Left lung (tissue), 10 donors: Measurements from ENCODE around the gene SDK1. TPM values are rescaled to one million over a fixed set of nuclear protein-coding genes. Genes with fewer than 3 reads are reported as not detected.

ENCODE experiments used
- ATAC-seq: fragments of 200-7000 bp; cut with Tn5 transposase; one replicate; pipeline ENCODE4 v1.9.1; 2020; ENCODE audit warnings: moderate library complexity
- DNase-seq, 4 donors: peaks; one replicate each; pipeline ENCODE4 v3.0.0-alpha.2; 2013 to 2020
- H3K27ac ChIP-seq, 2 donors: fragments of 200-600 bp; sonication (generic) in 1 of 2; one replicate each; pipeline versions ENCODE4 v1.5.0 to v1.8.0; 2020 to 2021
- H3K27me3 ChIP-seq, 2 donors: fragments of 200-600 bp; sonication (generic) in 1 of 2; one replicate each; pipeline versions ENCODE4 v1.5.0 to v1.8.0; 2020 to 2021
- H3K36me3 ChIP-seq, 2 donors: fragments of 200-600 bp; sonication (generic) in 1 of 2; one replicate each; pipeline versions ENCODE4 v1.5.0 to v1.8.0; 2020 to 2021
- H3K4me1 ChIP-seq, 2 donors: fragments of 200-600 bp; one replicate each; pipeline ENCODE4 v1.8.0; 2021
- H3K4me3 ChIP-seq, 2 donors: fragments of 200-600 bp; sonication (generic) in 1 of 2; one replicate each; pipeline versions ENCODE4 v1.5.0 to v1.8.0; 2020 to 2021; ENCODE audit warnings: mild to moderate bottlenecking in 1 of 2
- H3K9me3 ChIP-seq, 2 donors: fragments of 200-600 bp; sonication (generic) in 1 of 2; one replicate each; pipeline versions ENCODE4 v1.5.0 to v1.8.0; 2020 to 2021
- intact Hi-C, 2 donors: fragments of 100-400 bp; cut with DNase I; formaldehyde crosslinking; loops; one replicate each; pipeline versions ENCODE4 v1.11.2 to v1.14.2; 2022
- polyA plus RNA-seq, 6 donors: library from polyadenylated mRNA; unstranded; fragments of 120-200 nt; gene quantifications; one replicate each; pipeline ENCODE4 v1.2.1, GENCODE V29; 2013; ENCODE audit not compliant: insufficient read length in 6 of 6
- total RNA-seq, 2 donors: library from RNA; stranded (reverse); fragmentation: NEBNext Ultra II Directional; extraction: Animal tissue kit (Norgen Biotek cat#: 25700); gene quantifications; one replicate each; pipeline ENCODE4 v1.2.1, GENCODE V29; 2021
- TF ChIP-seq, protein P1 (sequence below), 2 donors: fragments of 200-600 bp; sonication (generic) in 1 of 2; IDR thresholded peaks; one replicate each; pipeline versions ENCODE4 v1.5.0 to v1.8.0; 2021; ENCODE audit warnings: antibody characterized with exemption in 2 of 2
- donor health status: DM: no; HTN: yes; CAD: no.
- donor health status: DM: no; HTN: no; CAD: no.

Gene SDK1
- total and polyA plus RNA-seq, 8 donors: 5.5 to 17.6 (median 13.0) TPM

DNA sequence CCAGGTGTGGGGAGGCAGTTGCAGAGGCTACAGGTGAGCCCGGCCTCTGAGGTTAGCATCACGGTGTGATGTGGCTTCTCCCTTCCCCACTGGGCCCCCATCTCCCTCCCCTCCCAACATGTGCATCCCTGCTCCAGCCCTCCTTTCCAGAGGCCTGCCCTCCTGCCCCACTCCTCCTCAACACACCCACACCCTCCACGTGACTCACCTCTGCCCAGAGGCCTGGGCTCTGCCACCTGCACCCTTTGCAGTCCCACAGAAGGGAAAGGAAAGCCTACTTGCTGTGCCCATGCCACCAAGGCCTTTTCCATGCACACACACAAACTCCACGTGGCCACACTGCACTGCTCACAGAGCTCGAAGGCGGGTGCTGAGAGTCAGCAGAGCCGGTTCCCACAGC, 880.4 kb downstream of the SDK1 start:
- DNase-seq: peak in 1 of 4 donors; percentile 34
- no peaks in the 10 kb centered on the region for H3K4me1 ChIP-seq

DNA sequence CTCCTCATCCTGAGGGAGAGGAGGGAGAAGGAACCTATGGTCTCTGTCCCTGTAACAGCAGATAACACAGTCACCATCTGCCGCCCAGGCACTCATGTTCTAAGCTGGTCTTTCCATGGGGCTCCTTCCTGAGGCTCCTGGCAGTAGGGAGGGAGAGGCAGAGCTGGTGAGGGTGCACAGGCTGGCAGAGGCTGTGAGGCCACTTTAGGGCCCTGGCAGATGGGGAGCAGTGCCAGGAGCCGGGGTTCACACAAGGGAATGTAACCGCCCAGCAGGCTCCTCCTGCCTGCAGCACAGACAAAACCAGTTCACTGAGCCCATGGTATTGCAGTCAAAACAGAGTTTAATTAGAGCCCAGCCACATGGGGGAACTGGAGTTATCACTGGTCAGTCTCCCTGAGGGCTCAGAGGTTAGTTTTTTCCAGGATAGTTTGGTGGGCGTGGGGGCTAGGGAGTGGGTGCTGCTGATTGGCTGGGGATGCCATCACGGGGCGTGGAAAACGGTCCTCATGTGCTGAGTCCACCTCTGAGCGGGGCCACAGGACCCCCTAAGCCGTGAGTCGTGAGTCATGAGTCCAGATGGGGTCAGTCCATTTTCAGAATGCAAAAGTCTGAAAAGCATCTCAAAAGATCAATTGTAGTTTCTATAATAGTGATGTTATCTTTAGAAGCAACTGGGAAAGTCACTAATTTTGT, 881.7 kb downstream of the SDK1 start:
- intact Hi-C loops: no loop called here
- H3K27me3 ChIP-seq: no peaks in the 10 kb centered on the region
- no peak overlapping the region for H3K4me3 ChIP-seq
- peaks cover 0 to 7% of the 10 kb centered on the region in 2 donors for H3K9me3 ChIP-seq
- no peak overlapping the region for H3K27ac ChIP-seq
- no peak for ATAC-seq
- peak in 1 of 4 donors; percentile 39 for DNase-seq
- H3K4me1 ChIP-seq: no peaks in the 10 kb centered on the region
- no peaks in the 10 kb centered on the region for H3K36me3 ChIP-seq
- TF ChIP-seq, protein P1, sequence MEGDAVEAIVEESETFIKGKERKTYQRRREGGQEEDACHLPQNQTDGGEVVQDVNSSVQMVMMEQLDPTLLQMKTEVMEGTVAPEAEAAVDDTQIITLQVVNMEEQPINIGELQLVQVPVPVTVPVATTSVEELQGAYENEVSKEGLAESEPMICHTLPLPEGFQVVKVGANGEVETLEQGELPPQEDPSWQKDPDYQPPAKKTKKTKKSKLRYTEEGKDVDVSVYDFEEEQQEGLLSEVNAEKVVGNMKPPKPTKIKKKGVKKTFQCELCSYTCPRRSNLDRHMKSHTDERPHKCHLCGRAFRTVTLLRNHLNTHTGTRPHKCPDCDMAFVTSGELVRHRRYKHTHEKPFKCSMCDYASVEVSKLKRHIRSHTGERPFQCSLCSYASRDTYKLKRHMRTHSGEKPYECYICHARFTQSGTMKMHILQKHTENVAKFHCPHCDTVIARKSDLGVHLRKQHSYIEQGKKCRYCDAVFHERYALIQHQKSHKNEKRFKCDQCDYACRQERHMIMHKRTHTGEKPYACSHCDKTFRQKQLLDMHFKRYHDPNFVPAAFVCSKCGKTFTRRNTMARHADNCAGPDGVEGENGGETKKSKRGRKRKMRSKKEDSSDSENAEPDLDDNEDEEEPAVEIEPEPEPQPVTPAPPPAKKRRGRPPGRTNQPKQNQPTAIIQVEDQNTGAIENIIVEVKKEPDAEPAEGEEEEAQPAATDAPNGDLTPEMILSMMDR (IDR thresholded peaks at IDR 0.05): no peak

More for the DNA sequence above, 880.4 kb downstream of the SDK1 start:
- intact Hi-C loops: no loop called here
- Histone ChIP-seq H3K4me3 (no peak overlapping the region), H3K27me3 (no peaks in the 10 kb centered on the region), H3K36me3 (no peaks in the 10 kb centered on the region), H3K27ac (no peak overlapping the region), H3K9me3 (peaks cover 0 to 7% of the 10 kb centered on the region in 2 donors)
- ATAC-seq: no peak
- TF ChIP-seq, protein P1 (IDR thresholded peaks at IDR 0.05): no peak

DNA sequence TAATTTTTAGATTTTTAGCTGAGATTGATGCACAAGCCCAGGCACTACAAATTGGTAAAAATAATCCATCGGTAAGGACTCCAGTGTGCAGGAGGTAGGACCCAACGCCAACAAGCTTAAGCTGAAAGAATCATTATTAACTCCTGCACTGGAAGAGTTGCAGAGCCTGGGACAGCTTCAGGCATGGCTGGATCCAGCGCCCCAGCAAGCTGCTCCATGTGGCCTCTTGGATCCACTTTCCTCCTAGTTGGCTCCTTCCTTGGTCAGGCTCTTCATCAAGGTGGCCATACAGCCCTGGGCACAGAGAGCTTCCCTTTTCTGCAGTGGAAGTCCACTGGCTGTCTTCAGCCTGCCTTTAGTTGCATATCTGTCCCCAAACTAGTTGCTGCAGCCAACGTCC, 883.6 kb downstream of the SDK1 start:
- H3K9me3 ChIP-seq: peaks cover 0 to 7% of the 10 kb centered on the region in 2 donors
- TF ChIP-seq, protein P1 (IDR thresholded peaks at IDR 0.05): no peak
- H3K4me1 ChIP-seq: no peaks in the 10 kb centered on the region
- ATAC-seq (no peak), DNase-seq (no peak)
- intact Hi-C loops: no loop called here
- H3K27ac ChIP-seq: no peak overlapping the region
- H3K27me3 ChIP-seq: no peaks in the 10 kb centered on the region
- no peak overlapping the region for H3K4me3 ChIP-seq
- no peaks in the 10 kb centered on the region for H3K36me3 ChIP-seq

DNA sequence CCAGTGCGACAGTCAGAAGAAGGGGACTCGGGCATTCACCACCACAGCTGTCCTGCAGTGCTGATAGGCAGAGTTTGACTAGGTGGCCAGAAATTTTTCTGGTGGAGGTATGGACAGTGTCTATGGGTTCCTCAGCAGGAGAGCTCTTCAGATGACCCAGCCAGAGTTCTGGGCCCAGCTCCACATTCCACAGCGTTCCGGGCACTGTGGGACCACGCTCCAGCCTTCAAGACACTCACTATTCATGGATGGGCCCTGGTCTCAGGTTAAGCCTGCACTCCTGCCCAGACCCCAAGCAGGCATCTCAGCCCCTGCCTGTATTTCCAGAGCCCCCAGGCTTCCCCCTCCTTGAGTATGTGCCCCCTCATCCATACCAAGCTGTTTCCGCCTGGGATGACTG, 884.1 kb downstream of the SDK1 start:
- TF ChIP-seq, protein P1 (IDR thresholded peaks at IDR 0.05): no peak
- H3K36me3 ChIP-seq: no peaks in the 10 kb centered on the region
- peaks cover 0 to 7% of the 10 kb centered on the region in 2 donors for H3K9me3 ChIP-seq
- ATAC-seq (no peak), DNase-seq (peak in 1 of 4 donors; percentile 10)
- H3K4me1 ChIP-seq: no peaks in the 10 kb centered on the region
- intact Hi-C loops: no loop called here
- no peak overlapping the region for H3K4me3 ChIP-seq
- no peaks in the 10 kb centered on the region for H3K27me3 ChIP-seq
- H3K27ac ChIP-seq: no peak overlapping the region

DNA sequence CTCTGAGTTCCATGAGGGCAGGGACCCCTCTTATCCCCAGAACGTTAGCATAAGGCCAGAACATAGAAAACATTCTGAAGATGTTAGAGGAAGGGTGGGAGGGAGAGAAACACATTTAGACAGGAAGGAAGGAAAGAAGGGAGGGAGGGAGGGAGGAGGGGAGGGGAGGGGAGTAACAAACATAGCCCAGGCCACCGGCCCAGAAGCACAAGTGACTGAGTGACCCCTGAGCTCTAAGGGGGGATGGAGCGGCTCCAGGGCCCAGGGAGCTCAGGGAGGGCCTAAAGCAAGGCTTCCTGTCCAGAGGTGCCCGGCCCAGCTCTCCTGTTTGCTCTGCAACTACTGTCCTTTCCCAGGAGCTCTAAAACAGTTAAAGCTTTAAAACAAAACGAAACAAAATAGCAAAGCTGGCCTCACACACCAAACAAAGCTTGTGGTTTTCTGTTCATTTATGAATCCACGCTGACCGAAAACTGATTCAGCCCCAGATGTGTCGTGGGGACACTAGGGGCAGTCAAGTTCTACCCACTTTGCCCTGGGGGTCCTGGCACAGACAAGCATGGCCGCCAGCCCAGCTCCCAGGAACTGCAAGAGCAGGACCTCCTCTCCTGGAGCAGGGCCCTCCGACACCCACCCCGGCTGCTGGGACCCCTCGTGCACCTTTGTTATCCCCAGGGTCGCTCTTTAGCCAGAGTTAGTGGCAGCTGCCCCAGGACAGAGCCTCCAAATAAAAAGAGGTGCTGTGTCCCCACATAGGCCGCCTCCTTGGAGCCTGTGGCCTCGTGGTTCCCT, 884.9 kb downstream of the SDK1 start:
- ATAC-seq (no peak), DNase-seq (peak in 2 of 4 donors; percentile 21 to 26)
- H3K9me3 ChIP-seq: peaks cover 0 to 7% of the 10 kb centered on the region in 2 donors
- no peak overlapping the region for H3K4me3 ChIP-seq
- TF ChIP-seq, protein P1 (IDR thresholded peaks at IDR 0.05): no peak
- no peaks in the 10 kb centered on the region for H3K36me3 ChIP-seq
- H3K4me1 ChIP-seq: no peaks in the 10 kb centered on the region
- intact Hi-C loops: no loop called here
- H3K27ac ChIP-seq: peak overlapping the region in 1 of 2 donors; percentile 26
- H3K27me3 ChIP-seq: no peaks in the 10 kb centered on the region
